Ovary (tissue), 3 donors: ENCODE results near the gene PNN.

ENCODE experiments used
- CTCF ChIP-seq, 3 donors: fragments of 450-650 bp in 2 of 3; fragments of 200-600 bp in 1 of 3; IDR thresholded peaks; one replicate each; pipeline versions ENCODE4 v1.5.1 to v1.8.0; 2016 to 2022; ENCODE audit warnings: antibody characterized with exemption in 3 of 3, mild to moderate bottlenecking in 1 of 3
- EP300 ChIP-seq: sonication (generic); formaldehyde crosslinking; IDR thresholded peaks from one replicate; pipeline ENCODE4 v1.6.1; 2017; ENCODE audit warnings: antibody characterized with exemption
- POLR2A ChIP-seq: fragments of 450-650 bp; IDR thresholded peaks from one replicate; pipeline ENCODE4 v1.6.1; 2017; ENCODE audit warnings: antibody characterized with exemption, mild to moderate bottlenecking, moderate library complexity
- donor health status: DM: no; HTN: no; CAD: no.

- no peak for TF ChIP-seq CTCF (IDR thresholded peaks at IDR 0.05)
- TF ChIP-seq POLR2A = no peak
- no peak for TF ChIP-seq EP300
Measured at GRCh38 chr14:39160494-39160893, 14.6 kb upstream of the PNN start.
